HG02973 (cell line): ENCODE results near the gene GYG2.
A peak's percentile ranks its signal among the peaks of the same experiment; 100 is the strongest.
"Not testable (repeated sequence)": the region's sequence is repeated elsewhere in the genome, so short reads cannot be mapped to it uniquely, and the experiment has no call there.

ENCODE experiments used
- ATAC-seq: cut with Tn5 transposase; IDR thresholded peaks from one replicate; pipeline ENCODE4 v1.9.1; 2021; ENCODE audit warnings: moderate library complexity; ENCODE audit not compliant: unreplicated experiment

Gene GYG2

DNA sequence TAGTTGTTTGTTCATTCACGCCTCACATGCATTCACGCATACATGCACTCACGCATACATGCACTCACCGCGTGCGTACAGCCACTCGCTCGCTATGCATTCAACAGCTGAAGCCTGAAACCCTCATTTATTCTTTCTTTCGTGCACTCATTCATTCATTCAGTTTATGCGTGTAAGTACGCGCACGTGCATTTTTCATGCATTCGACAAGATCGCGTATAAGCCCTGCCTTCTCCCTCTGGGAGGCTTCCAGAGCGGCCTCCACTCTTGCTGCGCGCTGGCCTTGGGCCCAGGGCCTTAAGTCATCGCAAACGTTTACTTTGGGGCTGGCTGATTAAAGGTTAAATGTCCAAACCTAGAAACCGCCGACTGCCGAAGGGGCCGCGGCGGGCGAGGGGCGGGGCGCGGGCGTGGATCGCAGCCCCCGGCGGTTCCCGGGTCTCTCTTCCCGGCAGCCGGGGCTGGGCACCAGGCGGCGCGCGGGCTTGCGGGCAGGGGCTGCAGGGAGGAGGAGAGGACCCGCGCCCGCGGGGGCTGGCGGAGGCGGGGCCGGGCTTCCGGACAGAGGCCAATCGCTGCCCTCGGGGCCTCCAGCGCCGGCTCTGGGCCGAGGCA lies at the start of gene GYG2:
GYG2 (plus strand) TSS at position 587 of the 615 bp plus-strand sequence. CDS start 1,259 bp downstream, outside the sequence.
- no peak for ATAC-seq

DNA sequence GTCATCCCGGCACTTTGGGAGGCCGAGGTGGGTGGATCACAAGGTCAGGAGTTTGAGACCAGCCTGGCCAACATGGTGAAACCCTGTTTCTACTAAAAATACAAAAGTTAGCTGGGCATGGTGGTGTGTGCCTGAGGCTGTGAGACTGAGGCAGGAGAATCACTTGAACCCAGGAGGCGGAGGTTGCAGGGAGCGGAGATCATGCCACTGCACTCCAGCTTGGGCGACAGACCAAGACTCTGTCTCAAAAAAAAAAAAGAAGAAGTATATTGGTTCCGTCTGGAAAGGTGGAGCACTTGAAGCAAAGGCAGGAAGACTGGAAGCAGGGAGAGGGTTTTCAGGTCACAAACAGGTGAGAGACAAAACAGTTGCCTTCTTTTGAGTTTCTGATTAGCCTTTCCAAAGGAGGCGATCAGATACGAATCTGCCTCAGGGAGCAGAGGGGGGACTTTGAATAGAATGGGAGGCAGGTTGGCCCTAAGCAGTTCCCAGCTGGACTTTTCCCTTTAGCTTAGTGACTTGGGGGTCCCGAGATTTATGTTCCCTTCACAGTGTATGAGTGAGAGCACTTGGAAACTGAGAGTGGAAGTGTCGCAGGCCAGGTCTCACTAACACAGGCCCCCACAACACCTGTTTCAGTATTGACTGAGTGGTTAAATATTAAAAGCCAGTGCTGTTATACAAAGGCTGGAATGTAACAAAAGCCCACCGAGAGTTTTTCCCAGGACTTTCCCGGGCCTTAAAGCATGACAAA lies 48.1 kb upstream of the GYG2 start:
- ATAC-seq = peak; percentile 67

DNA sequence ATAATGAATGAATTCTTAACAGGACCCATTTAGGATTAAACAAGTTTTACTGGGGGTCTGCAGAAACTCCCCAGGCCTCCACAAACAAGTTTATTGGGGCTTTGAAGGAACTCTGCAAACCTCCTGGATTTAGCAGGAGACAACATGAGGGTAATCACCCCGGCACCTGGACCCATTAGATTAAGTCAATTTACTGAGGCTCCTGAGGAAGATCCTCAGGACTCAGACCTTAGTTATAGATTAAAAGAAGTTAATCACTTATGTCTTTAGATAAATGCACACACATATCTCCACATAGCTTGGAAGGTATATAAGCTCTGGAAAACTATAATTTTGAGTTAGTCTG lies 47.5 kb upstream of the GYG2 start:
- ATAC-seq = no peak

DNA sequence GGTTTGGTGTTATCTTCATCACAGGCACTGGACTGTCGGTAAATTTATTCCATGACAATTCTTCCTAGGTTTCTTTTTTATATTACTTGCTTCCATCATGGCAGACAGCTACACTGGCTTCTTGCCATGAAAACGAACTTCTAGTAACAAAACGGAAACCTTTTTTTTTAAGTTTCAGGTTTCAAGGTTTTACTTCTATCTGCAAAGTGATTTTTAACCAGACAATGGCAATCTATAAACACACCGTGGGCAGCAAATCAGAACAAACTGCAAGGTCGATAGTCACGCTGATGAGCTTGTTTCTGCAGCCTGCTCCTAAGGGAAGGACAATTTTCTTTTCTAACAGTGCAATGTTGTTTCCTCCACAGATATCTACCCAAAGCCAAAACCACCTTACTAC lies 47.0 kb upstream of the GYG2 start:
- no peak for ATAC-seq

DNA sequence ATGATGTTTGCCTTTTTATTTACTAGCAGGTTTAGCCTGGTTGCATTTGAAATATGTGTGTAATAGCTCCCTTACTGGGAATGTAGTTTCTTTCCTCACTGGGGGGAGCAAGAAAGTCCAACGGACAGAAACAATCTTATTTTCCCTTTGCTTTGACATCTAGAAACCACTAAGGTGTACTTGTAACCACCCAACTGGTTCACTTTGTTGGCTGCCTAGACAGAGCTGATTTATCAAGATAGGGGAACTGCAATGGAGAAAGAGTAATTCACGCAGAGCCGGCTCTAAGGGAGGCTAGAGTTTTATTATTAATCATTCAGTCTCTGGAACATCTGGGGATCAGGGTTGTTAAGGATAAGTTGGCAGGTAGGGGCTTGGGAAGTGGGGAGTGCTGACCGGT lies 46.6 kb upstream of the GYG2 start:
- ATAC-seq = no peak

DNA sequence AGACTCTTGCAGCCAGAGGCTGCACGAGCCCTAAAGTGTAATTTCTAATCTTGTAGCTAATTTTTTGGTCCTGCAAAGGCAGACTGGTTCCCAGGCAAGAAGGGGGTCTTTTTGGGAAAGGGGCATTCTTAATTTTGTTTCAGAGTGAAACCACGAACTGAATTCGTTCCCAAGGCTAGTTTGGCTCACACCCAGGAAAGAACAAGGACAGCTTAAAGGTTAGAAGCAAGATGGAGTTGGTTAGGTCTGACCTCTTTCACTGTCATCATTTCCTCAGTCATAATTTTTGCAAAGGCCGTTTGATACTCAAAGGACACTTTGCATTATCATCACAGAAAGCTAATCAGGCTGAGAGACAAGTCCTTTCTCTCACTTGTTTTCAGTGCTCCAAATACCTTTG lies 46.0 kb upstream of the GYG2 start:
- ATAC-seq = no peak

DNA sequence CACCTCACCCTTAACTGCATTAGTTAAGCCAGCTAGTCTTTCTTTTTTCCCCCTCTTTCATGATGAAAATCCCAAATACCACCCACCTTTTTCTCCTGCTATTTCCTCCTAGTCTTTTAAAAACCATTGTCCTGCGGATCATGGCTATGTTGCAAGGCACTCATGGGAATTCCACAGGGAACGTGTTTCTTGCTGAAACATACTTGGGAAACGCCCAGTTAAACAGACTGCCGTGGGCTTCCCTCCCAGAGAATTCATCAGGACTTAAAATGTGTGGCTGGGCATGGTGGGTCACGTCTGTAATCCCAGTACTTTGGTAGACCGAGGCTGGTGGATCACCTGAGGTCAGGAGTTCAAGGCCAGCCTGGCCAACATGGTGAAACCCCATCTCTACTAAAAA lies 44.7 kb upstream of the GYG2 start:
- ATAC-seq = no peak

DNA sequence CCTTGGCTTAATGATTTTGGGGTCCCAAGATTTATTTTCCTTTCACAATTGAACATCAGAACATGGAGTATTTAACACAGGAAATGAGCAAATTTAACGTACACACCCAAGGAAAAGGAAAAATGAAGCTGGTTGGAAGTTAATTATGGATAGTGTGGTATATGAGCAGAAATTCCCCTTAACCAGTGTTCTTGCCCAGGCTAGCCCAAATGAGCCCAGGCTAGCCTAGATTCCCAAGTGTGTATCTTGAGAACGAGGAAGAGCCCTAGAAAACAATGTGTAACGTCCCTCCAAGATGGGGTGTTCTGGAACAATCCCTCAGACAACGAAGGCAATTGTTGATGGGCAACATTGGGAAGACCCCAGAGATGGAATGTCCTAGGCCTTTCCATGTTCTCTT lies 43.2 kb upstream of the GYG2 start:
- ATAC-seq = no peak

DNA sequence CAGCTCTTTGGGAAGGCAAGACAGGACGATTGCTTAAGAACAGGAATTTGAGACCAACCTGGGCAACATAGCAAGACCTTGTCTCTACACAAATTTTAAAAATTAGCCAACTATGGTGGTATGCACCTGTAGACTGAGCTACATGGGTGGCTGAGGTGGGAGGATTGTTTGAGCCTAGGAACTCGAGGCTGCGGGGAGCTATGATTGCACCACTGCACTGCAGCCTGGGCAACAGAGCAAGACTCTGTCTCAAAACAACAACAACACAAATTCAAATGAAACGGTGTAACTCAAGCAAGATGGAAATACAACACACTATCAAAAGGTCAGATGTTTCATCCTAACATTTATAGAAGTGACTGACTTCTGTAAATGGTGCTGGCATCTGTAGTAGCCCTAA lies 39.8 kb upstream of the GYG2 start:
- no peak for ATAC-seq

DNA sequence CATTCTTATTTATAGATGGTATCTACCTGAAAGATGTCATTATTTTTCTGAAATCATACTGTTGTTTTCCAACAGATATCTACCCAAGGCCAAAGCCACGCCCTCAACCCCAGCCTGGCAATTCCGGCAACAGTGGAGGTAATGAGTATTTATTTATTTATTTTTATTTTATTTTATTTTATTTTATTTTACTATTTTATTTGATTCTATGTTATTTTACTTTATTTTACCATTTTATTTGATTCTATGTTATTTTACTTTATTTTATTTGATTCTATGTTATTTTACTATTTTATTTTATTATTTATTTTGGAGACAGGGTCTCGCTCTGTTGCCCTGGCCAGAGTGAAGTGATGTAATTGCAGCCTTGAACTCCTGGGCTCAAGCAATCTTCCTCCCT lies 39.2 kb upstream of the GYG2 start:
- ATAC-seq = no peak

DNA sequence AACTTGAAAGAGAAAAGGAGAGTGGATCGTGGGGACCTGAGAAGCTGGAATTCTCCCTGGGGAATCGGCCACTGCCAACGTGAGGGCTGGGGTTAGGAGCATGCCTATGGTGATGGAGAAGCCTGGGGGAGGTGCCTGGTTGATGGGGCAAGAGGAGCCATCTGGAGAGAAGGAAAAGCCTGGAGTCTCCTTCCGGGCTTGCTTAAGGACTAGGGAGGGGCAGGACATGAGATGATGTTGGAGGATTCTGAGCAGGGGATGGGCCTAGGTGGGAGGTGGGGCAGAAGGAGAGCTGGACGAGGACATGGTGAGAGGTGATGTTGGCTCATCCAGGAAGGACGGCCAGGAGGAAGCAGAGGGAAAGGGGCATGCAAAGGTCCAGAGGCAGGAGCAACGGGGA lies 35.0 kb upstream of the GYG2 start:
- ATAC-seq = no peak

DNA sequence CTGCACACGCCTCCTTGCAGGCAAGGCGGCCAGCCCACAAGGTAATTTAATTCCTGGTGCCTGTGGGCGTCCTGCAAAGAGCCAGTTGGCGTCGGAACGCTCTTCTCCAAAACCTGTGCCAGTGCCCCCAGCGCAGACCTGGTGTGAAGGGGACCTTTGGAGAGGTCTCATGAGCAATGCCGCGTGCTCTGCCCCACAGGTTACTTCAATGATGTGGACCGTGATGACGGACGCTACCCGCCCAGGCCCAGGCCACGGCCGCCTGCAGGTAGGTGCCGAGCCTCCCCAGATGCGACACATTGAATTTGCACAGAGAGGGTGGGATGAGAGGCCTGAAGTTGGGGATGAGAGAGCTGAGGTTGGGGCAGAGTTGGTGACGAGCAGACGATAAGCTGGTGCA lies 34.4 kb upstream of the GYG2 start:
- no peak for ATAC-seq

DNA sequence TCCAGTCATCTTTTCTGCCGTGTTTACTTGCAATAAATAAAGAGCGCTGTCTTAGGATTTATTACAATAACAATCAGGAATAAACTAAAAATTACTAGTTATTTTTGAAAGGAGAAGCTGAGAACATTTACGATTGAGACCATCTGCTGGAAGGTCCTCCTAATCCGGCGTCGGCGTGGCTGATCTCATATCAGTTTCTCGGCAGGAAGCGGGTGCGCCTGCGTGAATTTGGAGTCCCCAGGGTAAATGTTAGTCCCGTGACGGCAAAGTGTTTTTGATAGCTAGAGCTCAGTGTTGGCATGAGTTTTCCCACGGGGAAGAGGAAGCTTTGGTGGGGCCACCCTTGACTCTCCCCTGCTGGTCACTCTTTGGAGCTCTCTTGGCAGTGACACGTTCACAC lies 31.9 kb upstream of the GYG2 start:
- not testable (repeated sequence) for ATAC-seq

DNA sequence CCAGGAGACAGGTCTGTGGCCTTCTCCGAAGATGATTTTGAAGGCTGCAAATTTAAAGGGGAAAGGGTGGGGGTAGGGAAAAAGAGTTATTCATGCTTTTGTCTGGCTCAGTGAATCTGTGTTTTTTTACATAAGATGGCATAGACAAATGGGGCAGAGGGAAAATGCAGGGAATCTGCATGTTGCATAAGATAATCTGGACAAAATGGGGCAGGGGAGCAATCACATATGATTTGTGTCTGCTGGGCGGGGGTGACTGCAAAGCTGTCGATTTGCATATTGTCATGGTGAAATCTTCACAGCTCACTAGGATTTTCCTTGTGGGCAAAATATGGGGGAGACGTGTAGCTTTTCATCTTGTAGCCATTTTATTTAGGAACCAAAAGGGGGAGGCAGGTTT lies 29.4 kb upstream of the GYG2 start:
- ATAC-seq = no peak

DNA sequence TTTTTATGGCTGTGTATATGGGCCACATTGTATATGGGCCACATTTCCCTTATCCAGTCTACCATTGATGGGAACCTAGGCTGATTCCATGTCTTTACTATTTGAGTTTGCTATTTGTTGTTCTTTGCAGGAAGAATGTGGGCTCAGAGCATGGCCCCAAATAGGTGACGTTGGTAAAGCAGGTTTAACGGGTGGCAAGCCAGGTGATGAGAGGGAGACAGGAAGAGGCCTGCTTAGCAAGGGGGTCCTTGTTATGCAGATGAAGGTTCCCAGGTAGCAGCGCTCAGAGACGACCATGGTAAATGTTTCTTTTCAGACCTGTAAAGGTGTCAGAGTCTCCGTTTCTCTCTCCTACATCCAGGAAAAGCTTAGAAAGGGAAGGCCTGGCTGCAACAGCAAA lies 28.8 kb upstream of the GYG2 start:
- not testable (repeated sequence) for ATAC-seq

DNA sequence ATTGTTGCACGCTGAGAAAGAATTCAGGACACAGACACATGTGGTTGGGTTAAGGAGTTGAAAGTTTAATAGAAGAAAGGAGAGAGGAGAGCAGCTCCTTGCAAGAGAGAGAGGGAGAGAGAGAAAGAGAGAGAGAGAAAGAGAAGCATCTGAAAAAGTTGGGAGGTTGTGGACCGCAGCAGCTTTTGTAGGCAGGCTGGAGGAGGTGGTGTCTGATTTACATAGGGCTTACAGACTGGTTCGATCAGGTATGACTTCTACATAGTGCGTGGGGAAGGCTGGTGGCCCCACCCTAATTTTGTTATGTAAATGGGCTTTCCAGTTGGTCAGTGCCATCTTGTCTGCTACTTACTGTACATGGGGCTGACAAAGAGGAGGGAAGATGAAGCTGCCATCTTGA lies 27.5 kb upstream of the GYG2 start:
- ATAC-seq = no peak

DNA sequence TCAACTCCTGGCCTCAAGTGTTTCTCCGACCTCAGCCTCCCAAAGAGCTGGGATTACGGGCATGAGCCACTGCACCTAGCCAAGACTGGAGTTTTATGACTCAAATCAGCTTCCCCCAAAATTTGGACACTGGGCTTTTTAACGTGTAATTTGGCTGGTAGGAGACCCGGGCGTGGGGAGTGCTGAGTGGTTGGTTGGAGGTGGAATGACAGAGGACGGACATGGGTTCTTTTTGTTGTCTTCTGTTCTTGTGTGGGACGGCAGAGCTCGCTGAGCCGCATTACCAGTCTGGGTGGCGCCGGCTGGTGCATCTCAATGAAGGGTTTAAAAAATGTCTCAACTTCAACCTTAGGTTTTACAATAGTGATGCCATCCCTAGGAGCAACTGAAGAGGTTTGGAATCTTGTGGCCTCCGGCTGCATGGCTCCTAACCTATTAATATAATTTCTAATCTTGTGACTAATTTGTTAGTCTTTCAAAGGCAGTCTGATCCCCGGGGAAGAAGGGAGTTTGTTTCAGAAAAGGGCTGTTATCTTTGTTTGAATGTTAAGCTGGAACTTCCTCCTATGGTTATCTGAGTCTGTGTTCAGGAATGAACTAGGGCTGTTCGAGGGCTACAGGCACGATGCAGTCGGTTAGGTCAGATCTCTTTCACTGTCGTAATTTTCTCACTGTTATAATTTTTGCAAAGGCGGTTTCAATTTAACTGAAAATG lies 26.2 kb upstream of the GYG2 start:
- ATAC-seq = not testable (repeated sequence)

DNA sequence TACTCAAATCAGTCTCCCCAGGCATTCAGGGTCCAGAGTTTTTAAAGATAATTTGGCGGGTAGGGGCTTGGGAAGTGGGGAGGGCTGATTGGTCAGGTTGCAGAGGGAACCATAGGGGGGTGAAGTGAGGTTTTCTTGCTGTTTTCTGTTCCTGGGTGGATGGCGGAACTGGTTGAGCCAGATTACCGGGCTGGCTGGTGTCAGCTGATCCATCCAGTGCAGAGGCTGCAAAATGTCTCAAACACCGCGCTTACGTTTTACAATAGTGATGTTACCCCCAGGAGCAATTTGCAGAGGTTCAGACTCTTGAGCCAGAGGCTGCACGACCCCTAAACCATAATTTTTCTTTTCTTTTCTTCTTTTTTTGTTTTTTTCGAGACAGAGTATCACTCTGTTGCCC lies 25.2 kb upstream of the GYG2 start:
- not testable (repeated sequence) for ATAC-seq

DNA sequence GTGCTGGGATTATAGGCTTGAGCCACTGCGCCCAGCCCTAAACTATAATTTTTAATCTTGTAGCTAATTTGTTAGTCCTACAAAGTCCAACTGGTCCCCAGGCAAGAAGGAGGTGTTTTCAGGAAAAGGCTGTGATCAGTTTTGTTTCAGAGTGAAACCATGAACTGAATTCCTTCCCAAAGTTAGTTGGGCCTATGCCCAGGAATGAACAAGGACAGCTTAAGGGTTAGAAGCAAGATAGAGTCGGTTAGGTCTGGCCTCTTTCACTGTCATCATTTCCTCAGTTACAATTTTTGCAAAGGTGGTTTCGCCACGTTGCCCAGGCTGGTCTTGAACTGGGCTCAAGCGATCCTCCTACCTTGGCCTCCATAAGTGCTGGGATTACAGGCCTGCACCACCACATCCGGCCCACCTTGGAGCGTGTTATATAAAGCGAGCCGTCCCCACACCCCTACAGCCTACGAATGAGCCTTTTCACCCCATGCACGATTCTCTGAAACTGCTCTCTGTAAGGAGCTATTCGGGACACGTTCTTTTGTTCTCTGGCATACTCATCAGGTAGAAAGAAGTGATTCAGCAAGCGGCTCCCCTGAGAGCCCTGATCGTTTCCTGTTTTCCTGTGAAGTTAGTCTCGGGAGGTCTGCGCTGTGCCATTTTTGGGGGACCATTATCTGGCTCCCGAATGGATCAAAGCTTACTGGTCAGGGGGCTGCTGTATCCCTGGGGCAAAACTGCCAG lies 24.5 kb upstream of the GYG2 start:
- not testable (repeated sequence) for ATAC-seq

DNA sequence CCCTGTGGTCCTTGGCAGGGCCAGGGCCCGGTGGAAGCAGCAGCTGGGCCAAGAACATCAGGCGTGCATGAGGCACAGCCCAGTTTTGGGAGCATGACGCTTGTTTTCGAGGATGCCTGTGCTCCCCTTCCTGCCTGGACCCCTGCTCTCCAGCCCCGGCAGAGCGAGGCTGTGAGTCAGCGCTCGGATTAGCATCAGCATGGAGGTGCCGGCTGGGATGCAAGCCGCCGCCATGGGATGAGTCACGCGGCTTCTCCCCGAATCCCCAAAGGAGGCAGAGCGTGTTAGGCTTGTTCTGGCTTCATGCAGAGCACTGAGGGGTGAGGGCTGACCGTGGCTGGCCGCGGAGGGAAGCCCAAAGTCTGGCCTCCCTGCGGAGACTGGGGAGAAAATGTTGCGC lies 23.9 kb upstream of the GYG2 start:
- not testable (repeated sequence) for ATAC-seq

DNA sequence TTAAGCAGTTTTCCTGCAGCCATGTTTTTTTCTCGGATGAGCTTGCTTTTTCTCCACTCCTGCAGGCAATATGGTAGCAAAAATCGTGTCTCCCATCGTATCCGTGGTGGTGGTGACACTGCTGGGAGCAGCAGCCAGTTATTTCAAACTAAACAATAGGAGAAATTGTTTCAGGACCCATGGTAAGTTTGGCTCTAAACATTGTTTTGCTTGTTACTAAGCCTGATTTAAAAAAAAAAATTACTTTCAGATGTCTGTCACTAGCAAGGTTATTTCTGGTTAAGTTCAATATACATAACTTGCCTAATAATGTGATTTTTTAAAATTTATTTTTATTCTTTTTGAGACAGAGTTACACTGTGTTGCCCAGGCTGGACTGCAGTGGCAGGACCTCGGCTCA lies 17.5 kb upstream of the GYG2 start:
- ATAC-seq = no peak
